Activated CD8-positive, alpha-beta memory T cell treated with anti-CD3 and anti-CD28 coated beads for 4 hours (primary cell): ENCODE data around the gene BMPR1B.

ENCODE experiments used
- DNase-seq, 2 donors: peaks; one replicate each; pipeline ENCODE4 v3.0.0-alpha.2; 2020; ENCODE audit warnings: low read depth in 2 of 2

The BMPR1B gene

GRCh38 chr4:94757192-94758140, at the start of gene BMPR1B:
TSS of gene BMPR1B (plus strand) at chr4:94757955. CDS start at chr4:95104425, 346,470 bp downstream.
- DNase-seq = no peak

- DNase-seq = no peak
Observed at GRCh38 chr4:94711635-94712034, 46.1 kb upstream of the BMPR1B start.

GRCh38 chr4:94714365-94715160, 43.2 kb upstream of the BMPR1B start:
- no peak for DNase-seq

GRCh38 chr4:94715726-94716125, 42.0 kb upstream of the BMPR1B start:
- no peak for DNase-seq

GRCh38 chr4:94721310-94721709, 36.4 kb upstream of the BMPR1B start:
- no peak for DNase-seq

GRCh38 chr4:94722270-94722669, 35.5 kb upstream of the BMPR1B start:
- DNase-seq = no peak

GRCh38 chr4:94722748-94723147, 35.0 kb upstream of the BMPR1B start:
- DNase-seq = no peak

GRCh38 chr4:94724016-94724790, 33.6 kb upstream of the BMPR1B start:
- DNase-seq = no peak

GRCh38 chr4:94726524-94727123, 31.1 kb upstream of the BMPR1B start:
- no peak for DNase-seq

GRCh38 chr4:94728056-94728766, 29.5 kb upstream of the BMPR1B start:
- DNase-seq = no peak

GRCh38 chr4:94732358-94732698, 25.4 kb upstream of the BMPR1B start:
- no peak for DNase-seq

GRCh38 chr4:94739741-94740140, 18.0 kb upstream of the BMPR1B start:
- no peak for DNase-seq

GRCh38 chr4:94741304-94741703, 16.5 kb upstream of the BMPR1B start:
- no peak for DNase-seq

GRCh38 chr4:94743838-94744237, 13.9 kb upstream of the BMPR1B start:
- DNase-seq = no peak

GRCh38 chr4:94744850-94745249, 12.9 kb upstream of the BMPR1B start:
- DNase-seq = no peak

- no peak for DNase-seq
Observed at GRCh38 chr4:94746746-94747145, 11.0 kb upstream of the BMPR1B start.

- no peak for DNase-seq
Observed at GRCh38 chr4:94758141-94758699, 465 bp downstream of the BMPR1B start.

GRCh38 chr4:94758700-94759399, 1.1 kb downstream of the BMPR1B start:
- DNase-seq = no peak

GRCh38 chr4:94759767-94760211, 2.0 kb downstream of the BMPR1B start:
- no peak for DNase-seq

- DNase-seq = no peak
Observed at GRCh38 chr4:94762326-94762725, 4.6 kb downstream of the BMPR1B start.
